Neural cell (in vitro differentiated cells): ENCODE measurements around the gene TINAGL1.

Experiments
- CTCF ChIP-seq: fragments of 450-650 bp; IDR thresholded peaks from 2 replicates; pipeline ENCODE4 v1.5.1; 2014; ENCODE audit warnings: antibody characterized with exemption, mild to moderate bottlenecking, moderate library complexity; ENCODE audit not compliant: poor library complexity, severe bottlenecking
- EZH2 ChIP-seq: fragments of 200-600, 300-800 bp; shearing (Covaris generic), sonication (generic); IDR thresholded peaks from 2 replicates; pipeline ENCODE4 v1.6.1; 2014; ENCODE audit warnings: antibody characterized with exemption, low read length, borderline replicate concordance, mild to moderate bottlenecking; ENCODE audit not compliant: insufficient read depth, poor library complexity, severe bottlenecking
- POLR2AphosphoS5 ChIP-seq: IDR thresholded peaks from 2 replicates; pipeline ENCODE4 v1.6.1; 2012
- RAD21 ChIP-seq: fragments of 450-650 bp; conservative IDR thresholded peaks from 2 replicates; pipeline ENCODE4 v1.6.1; 2014; ENCODE audit warnings: antibody characterized with exemption, mild to moderate bottlenecking, moderate library complexity
- TAF1 ChIP-seq: IDR thresholded peaks from 2 replicates; pipeline ENCODE4 v1.6.1; 2012; ENCODE audit warnings: low read depth

- TF ChIP-seq CTCF: no peak
- TF ChIP-seq POLR2AphosphoS5: no peak
- no peak for TF ChIP-seq TAF1
- TF ChIP-seq RAD21: no peak
- TF ChIP-seq EZH2: no peak
Measured at GRCh38 chr1:31624731-31625514, 48.6 kb downstream of the TINAGL1 start.
